Small intestine (tissue), 7 donors: Measurements from ENCODE around the gene GPR68. TPM values are rescaled to one million over a fixed set of nuclear protein-coding genes. Genes with fewer than 3 reads are reported as not detected.

Experiments
- DNase-seq, 2 donors: peaks; one replicate each; pipeline versions ENCODE4 v3.0.0 to v3.0.0-alpha.2; 2013
- FAIRE-seq: peaks from 2 replicates; lab custom pipeline; 2012; peaks lifted over from hg19 to GRCh38; lab: Jason Lieb, UNC
- H3K27ac ChIP-seq, 3 donors: one replicate each; pipeline ENCODE4 v1.5.1; 2013; ENCODE audit warnings: low read length in 2 of 3, mild to moderate bottlenecking in 2 of 3, control low read depth in 1 of 3, inconsistent platforms in 1 of 3, low read depth in 1 of 3, moderate library complexity in 1 of 3
- H3K27me3 ChIP-seq, 3 donors: one replicate each; pipeline ENCODE4 v1.6.1; 2013; ENCODE audit warnings: low read length in 3 of 3, inconsistent platforms in 1 of 3; ENCODE audit not compliant: control insufficient read depth in 3 of 3, insufficient read depth in 3 of 3
- H3K36me3 ChIP-seq, 3 donors: one replicate each; pipeline ENCODE4 v1.6.1; 2013; ENCODE audit warnings: low read length in 3 of 3, inconsistent platforms in 1 of 3, low read depth in 1 of 3, mild to moderate bottlenecking in 1 of 3, moderate library complexity in 1 of 3; ENCODE audit not compliant: control insufficient read depth in 3 of 3, insufficient read depth in 2 of 3
- H3K4me1 ChIP-seq, 3 donors: one replicate each; pipeline ENCODE4 v1.6.1; 2013; ENCODE audit warnings: low read length in 2 of 3, inconsistent platforms in 1 of 3, low read depth in 1 of 3, mild to moderate bottlenecking in 1 of 3, moderate library complexity in 1 of 3; ENCODE audit not compliant: control insufficient read depth in 3 of 3, insufficient read depth in 2 of 3
- H3K4me3 ChIP-seq, 3 donors: one replicate each; pipeline ENCODE4 v1.5.1; 2013; ENCODE audit warnings: low read length in 3 of 3, control low read depth in 1 of 3, inconsistent platforms in 1 of 3, low read depth in 1 of 3, mild to moderate bottlenecking in 1 of 3, moderate library complexity in 1 of 3
- H3K9me3 ChIP-seq, 2 donors: one replicate each; pipeline ENCODE4 v1.6.1; 2013; ENCODE audit warnings: low read depth in 1 of 2, low read length in 1 of 2; ENCODE audit not compliant: control insufficient read depth in 2 of 2, insufficient read depth in 1 of 2
- WGBS, 3 donors: extraction: QIAGEN DNeasy Blood & Tissue Kit; methylation state at CpG; one replicate each; pipeline ENCODE4 v1.1.7; 2013; 5-methylcytosine and 5-hydroxymethylcytosine counted together
- polyA plus RNA-seq, 4 donors: library from polyadenylated mRNA; stranded (reverse) in 3 of 4; unstranded in 1 of 4; fragments of 200-250 nt in 3 of 4; fragments of 120-200 nt in 1 of 4; gene quantifications; one replicate each; pipeline versions ENCODE4 v1.2.1 to v1.2.3, GENCODE V29; 2013
- donor health status: healthy with polysubstance abuse.
- donor health status: control.
- donor health status: control.
- donor health status: Bipolar disorder and iron deficiency.
- donor health status: healthy.

GPR68 gene
- polyA plus RNA-seq, 4 donors, result 0.54 to 2.2 (median 0.78) TPM; not detected in 1

- no peak overlapping the region for H3K27ac ChIP-seq
- H3K36me3 ChIP-seq, result no peaks in the 10 kb centered on the region
- peaks cover 0 to 8% of the 10 kb centered on the region in 2 donors for H3K9me3 ChIP-seq
- no peak for DNase-seq
- H3K4me1 ChIP-seq, result peaks cover 2 to 8% (median 4%) of the 10 kb centered on the region in 3 donors
- FAIRE-seq, result no peak
- no peak overlapping the region for H3K4me3 ChIP-seq
- WGBS, 3 donors, result 67 to 86% (median 78%) methylated on average over 11 of the region's 11 CpGs
- peaks cover 0 to 7% (median 0%) of the 10 kb centered on the region in 3 donors for H3K27me3 ChIP-seq
These were observed 17.6 kb upstream of the GPR68 start for GRCh38 chr14:91261986-91262549.

GRCh38 chr14:91261115-91261514, 16.6 kb upstream of the GPR68 start:
- 78 to 96% (median 91%) methylated on average over 5 of the region's 5 CpGs for WGBS, 3 donors
- H3K27ac ChIP-seq, result peak overlapping the region in 1 of 3 donors; percentile 0
- peaks cover 0 to 8% of the 10 kb centered on the region in 2 donors for H3K9me3 ChIP-seq
- H3K36me3 ChIP-seq, result no peaks in the 10 kb centered on the region
- H3K4me1 ChIP-seq, result peaks cover 2 to 8% (median 4%) of the 10 kb centered on the region in 3 donors
- peaks cover 0 to 7% (median 0%) of the 10 kb centered on the region in 3 donors for H3K27me3 ChIP-seq
- no peak overlapping the region for H3K4me3 ChIP-seq
- FAIRE-seq, result no peak
- no peak for DNase-seq

GRCh38 chr14:91258876-91259275, 14.4 kb upstream of the GPR68 start:
- DNase-seq (no peak), FAIRE-seq (no peak)
- H3K4me1 ChIP-seq, result peaks cover under 1 to 4% (median 3%) of the 10 kb centered on the region in 3 donors
- no peaks in the 10 kb centered on the region for H3K36me3 ChIP-seq
- no peak overlapping the region for H3K27ac ChIP-seq
- 87 to 97% (median 96%) methylated on average over 3 of the region's 3 CpGs for WGBS, 3 donors
- H3K27me3 ChIP-seq, result peaks cover 0 to 8% (median 0%) of the 10 kb centered on the region in 3 donors
- peaks cover 0 to 8% of the 10 kb centered on the region in 2 donors for H3K9me3 ChIP-seq
- no peak overlapping the region for H3K4me3 ChIP-seq

GRCh38 chr14:91258011-91258618, 13.6 kb upstream of the GPR68 start:
- H3K36me3 ChIP-seq, result no peaks in the 10 kb centered on the region
- H3K4me3 ChIP-seq, result no peak overlapping the region
- peaks cover 0 to 6% (median 0%) of the 10 kb centered on the region in 3 donors for H3K4me1 ChIP-seq
- FAIRE-seq, result no peak
- peaks cover 0 to 8% of the 10 kb centered on the region in 2 donors for H3K9me3 ChIP-seq
- peaks cover 0 to 11% (median 0%) of the 10 kb centered on the region in 3 donors for H3K27me3 ChIP-seq
- 49 to 65% (median 62%) methylated on average over 16 of the region's 16 CpGs for WGBS, 3 donors
- peak overlapping the region in 1 of 3 donors; percentile 3 for H3K27ac ChIP-seq
- DNase-seq, result peak in 1 of 2 donors; percentile 33

GRCh38 chr14:91257328-91258010, 13.0 kb upstream of the GPR68 start:
- WGBS, 3 donors, result 30 to 46% (median 37%) methylated on average over 8 of the region's 8 CpGs
- Histone ChIP-seq H3K27me3 (peaks cover 0 to 17% (median 0%) of the 10 kb centered on the region in 3 donors), H3K27ac (peak overlapping the region in 1 of 3 donors; percentile 3), H3K36me3 (no peaks in the 10 kb centered on the region), H3K4me1 (peaks cover 0 to 12% (median 4%) of the 10 kb centered on the region in 3 donors), H3K9me3 (peaks cover 0 to 8% of the 10 kb centered on the region in 2 donors), H3K4me3 (no peak overlapping the region)
- DNase-seq (no peak), FAIRE-seq (no peak)

- 71 to 76% (median 72%) methylated on average over 1 of the region's 1 CpG for WGBS, 3 donors
- Histone ChIP-seq H3K9me3 (peaks cover 0 to 8% of the 10 kb centered on the region in 2 donors), H3K4me3 (no peak overlapping the region), H3K36me3 (no peaks in the 10 kb centered on the region), H3K27ac (no peak overlapping the region), H3K27me3 (peaks cover 0 to 20% (median 0%) of the 10 kb centered on the region in 3 donors), H3K4me1 (peaks cover 0 to 14% (median 4%) of the 10 kb centered on the region in 3 donors)
- FAIRE-seq (no peak), DNase-seq (no peak)
These were observed 12.2 kb upstream of the GPR68 start for GRCh38 chr14:91256661-91257060.

- Histone ChIP-seq H3K36me3 (no peaks in the 10 kb centered on the region), H3K4me1 (peaks cover 0 to 19% (median 4%) of the 10 kb centered on the region in 3 donors), H3K27me3 (peaks cover 0 to 20% (median 0%) of the 10 kb centered on the region in 3 donors), H3K4me3 (no peak overlapping the region), H3K27ac (peak overlapping the region in 1 of 3 donors; percentile 14), H3K9me3 (peaks cover 0 to 4% of the 10 kb centered on the region in 2 donors)
- FAIRE-seq (no peak), DNase-seq (no peak)
- 65 to 73% (median 66%) methylated on average over 9 of the region's 9 CpGs for WGBS, 3 donors
These were observed 10.7 kb upstream of the GPR68 start for GRCh38 chr14:91255026-91255695.

GRCh38 chr14:91254461-91254860, 10.0 kb upstream of the GPR68 start:
- FAIRE-seq, result no peak
- DNase-seq, result no peak

More at GRCh38 chr14:91254461-91254860, 10.0 kb upstream of the GPR68 start:
- peaks cover 0 to 20% (median 0%) of the 10 kb centered on the region in 3 donors for H3K27me3 ChIP-seq
- H3K36me3 ChIP-seq, result no peaks in the 10 kb centered on the region
- H3K9me3 ChIP-seq, result peaks cover 0 to 4% of the 10 kb centered on the region in 2 donors
- peak overlapping the region in 1 of 3 donors; percentile 41 for H3K27ac ChIP-seq
- peaks cover 0 to 19% (median 4%) of the 10 kb centered on the region in 3 donors for H3K4me1 ChIP-seq
- WGBS, 3 donors, result 34 to 60% (median 53%) methylated on average over 3 of the region's 3 CpGs
- H3K4me3 ChIP-seq, result no peak overlapping the region
